HepG2 (cell line): ENCODE data around the gene MIER2. TPM values are rescaled to one million over a fixed set of nuclear protein-coding genes. Genes with fewer than 3 reads are reported as not detected.

Source experiments
- ATAC-seq: fragments of 200-7000 bp; cut with Tn5 transposase; 3 replicates; pipeline ENCODE4 v1.9.1; 2020; ENCODE audit warnings: mild to moderate bottlenecking, moderate library complexity
- BruUV-seq: library from RNA; stranded (reverse); fragments of 400-500 nt; replicated peaks from 2 replicates; lab custom pipeline; 2021; lab: Mats Ljungman, UMichigan
- CTCF ChIA-PET: fragments of 300-600 bp; formaldehyde crosslinking; extraction: SDS; loops from one replicate; lab custom pipeline; 2021; ENCODE audit warnings: low total read pairs, inconsistent platforms, low intra/inter-chr PET ratio; lab: Yijun Ruan, JAX
- POLR2A ChIA-PET: fragments of 350-600 bp; sonication (Branson Sonifier 250); formaldehyde crosslinking; loops from one replicate; lab custom pipeline; 2020; ENCODE audit warnings: antibody characterized with exemption, inconsistent platforms; lab: Yijun Ruan, JAX
- DNase-seq: peaks from one replicate; pipeline ENCODE4 v3.0.0-alpha.2; 2015; ENCODE audit warnings: low spot score
- FAIRE-seq: peaks from 3 replicates; lab custom pipeline; 2011; peaks lifted over from hg19 to GRCh38; lab: Jason Lieb, UNC
- H2AFZ ChIP-seq: one replicate; pipeline ENCODE4 v1.6.1; 2011; ENCODE audit warnings: low read length, inconsistent platforms
- H3K27ac ChIP-seq: fragments of 300-600 bp; 3 replicates; pipeline ENCODE4 v1.8.0; 2011; ENCODE audit warnings: mixed run types, mild to moderate bottlenecking, mixed read lengths, low read length, inconsistent platforms; ENCODE audit not compliant: insufficient read depth; ENCODE audit errors: extremely low read length
- H3K27me3 ChIP-seq, 2 experiments: fragments of 200-600 bp in 1 of 2; 2 replicates in 1 of 2; 3 replicates in 1 of 2; pipeline versions ENCODE4 v1.6.0 to v1.8.0; 2011; ENCODE audit warnings: low read length in 2 of 2, mild to moderate bottlenecking in 2 of 2, moderate library complexity in 2 of 2, inconsistent platforms in 1 of 2; ENCODE audit not compliant: insufficient read depth in 2 of 2, control insufficient read depth in 1 of 2
- H3K36me3 ChIP-seq, 2 experiments: fragments of 200-600 bp in 1 of 2; replicated peaks in 1 of 2; 2 replicates in 1 of 2; 3 replicates in 1 of 2; pipeline versions ENCODE4 v1.5.1 to v1.8.0; 2011; ENCODE audit warnings: low read length in 2 of 2, inconsistent platforms in 1 of 2; ENCODE audit not compliant: insufficient read depth in 2 of 2, control insufficient read depth in 1 of 2
- H3K4me1 ChIP-seq: 2 replicates; pipeline ENCODE4 v1.5.1; 2012; ENCODE audit warnings: low read length, inconsistent platforms; ENCODE audit not compliant: insufficient read depth
- H3K4me2 ChIP-seq: 2 replicates; pipeline ENCODE4 v1.6.0; 2011; ENCODE audit warnings: low read depth, low read length, inconsistent platforms
- H3K4me3 ChIP-seq, 3 experiments: fragments of 200-600 bp in 1 of 3; sonication (generic), shearing (Covaris generic) in 1 of 3; replicated peaks in 1 of 3; 2 replicates each; pipeline ENCODE4 v1.5.1; 2011 to 2016; ENCODE audit warnings: low read length in 3 of 3, inconsistent platforms in 2 of 3, low read depth in 2 of 3, mild to moderate bottlenecking in 2 of 3, control low read depth in 1 of 3, mixed read lengths in 1 of 3; ENCODE audit not compliant: insufficient read depth in 1 of 3
- H3K79me2 ChIP-seq: one replicate; pipeline ENCODE4 v1.6.1; 2011; ENCODE audit warnings: low read length, inconsistent platforms; ENCODE audit not compliant: insufficient read depth
- H3K9ac ChIP-seq: 2 replicates; pipeline ENCODE4 v1.6.0; 2011; ENCODE audit warnings: mild to moderate bottlenecking, low read depth, low read length, inconsistent platforms; ENCODE audit not compliant: insufficient read depth
- H3K9me3 ChIP-seq: 2 replicates; pipeline ENCODE4 v1.5.1; 2012; ENCODE audit warnings: mild to moderate bottlenecking, low read length
- H4K20me1 ChIP-seq: 2 replicates; pipeline ENCODE4 v1.6.0; 2011; ENCODE audit warnings: inconsistent platforms, mild to moderate bottlenecking, low read length, moderate library complexity; ENCODE audit not compliant: insufficient read depth
- ASH2L ChIP-seq: fragments of 300-600, 200-600 bp; sonication (generic); IDR thresholded peaks from 2 replicates; pipeline ENCODE4 v1.7.0; 2017; ENCODE audit warnings: low read depth, mild to moderate bottlenecking, moderate library complexity, mixed read lengths, low read length; ENCODE audit not compliant: insufficient read length
- FOSL1 ChIP-seq: sonication (generic); formaldehyde crosslinking; IDR thresholded peaks from 2 replicates; pipeline ENCODE4 v1.9.0; 2021; ENCODE audit warnings: missing genetic modification reagents, borderline replicate concordance
- HNRNPUL1 ChIP-seq: fragments of 200-400 bp; formaldehyde crosslinking; IDR thresholded peaks from 2 replicates; pipeline ENCODE4 v1.6.1; 2017; ENCODE audit warnings: low read depth, mild to moderate bottlenecking, low read length, moderate library complexity
- PLRG1 ChIP-seq: fragments of 450-650 bp; conservative IDR thresholded peaks from 2 replicates; pipeline ENCODE4 v1.6.1; 2016
- SSRP1 ChIP-seq: IDR thresholded peaks from 2 replicates; pipeline ENCODE4 v1.6.1; 2016; ENCODE audit warnings: control low read depth
- TCF7L2 ChIP-seq: IDR thresholded peaks from 2 replicates; pipeline ENCODE4 v1.6.1; 2011; ENCODE audit warnings: mild to moderate bottlenecking, low read depth, low read length, moderate library complexity
- ZNF446 ChIP-seq: sonication (generic); formaldehyde crosslinking; IDR thresholded peaks from 2 replicates; pipeline ENCODE4 v1.5.0; 2020; ENCODE audit warnings: mild to moderate bottlenecking, missing genetic modification reagents
- ZNF558 ChIP-seq: sonication (generic); formaldehyde crosslinking; IDR thresholded peaks from 2 replicates; pipeline ENCODE4 v1.9.0; 2022; ENCODE audit warnings: mild to moderate bottlenecking, missing genetic modification reagents, borderline replicate concordance
- WGBS: methylation state at CpG from one replicate; pipeline ENCODE4 v1.1.6; 2017; ENCODE audit warnings: low lambda C conversion rate; 5-methylcytosine and 5-hydroxymethylcytosine counted together
- in situ Hi-C: cut with HindIII; loops from 2 replicates; pipeline ENCODE4 v1.10.0; 2017; ENCODE audit warnings: low pct_unique_long_range_greater_than_20kb; ENCODE audit not compliant: extremely low pct_ligation_motif_present
- intact Hi-C: fragments of 100-400 bp; cut with micrococcal nuclease; formaldehyde crosslinking; loops from one replicate; pipeline ENCODE4 v1.10.0; 2022; ENCODE audit not compliant: unreplicated experiment
- polyA plus RNA-seq, 8 experiments: library from polyadenylated mRNA; depleted of rRNA in 3 of 8; stranded (reverse) in 7 of 8; unstranded in 1 of 8; fragments of >200 nt; fragmentation: Illumina TruSeq in 4 of 8; extraction: Trizol in 4 of 8; gene quantifications; 2 replicates each; pipeline versions ENCODE4 v1.2.1 to v1.2.3, GENCODE V29; 2011 to 2016; ENCODE audit warnings: low read depth in 4 of 8, missing spikeins in 1 of 8, mixed read lengths in 1 of 8; ENCODE audit not compliant: insufficient read depth in 1 of 8
- total RNA-seq, 5 experiments: library from RNA; depleted of rRNA; stranded (reverse); fragments of >200 nt; fragmentation: Illumina TruSeq; extraction: Trizol; gene quantifications; 2 replicates each; pipeline ENCODE4 v1.2.3, GENCODE V29; 2016; ENCODE audit warnings: low read depth in 1 of 5
- TF ChIP-seq, protein P1 (sequence below): sonication (generic); formaldehyde crosslinking; conservative IDR thresholded peaks from 2 replicates; pipeline ENCODE4 v1.4.0; 2020; ENCODE audit warnings: missing genetic modification reagents
- TF ChIP-seq, protein P2 (sequence below): sonication (generic); formaldehyde crosslinking; IDR thresholded peaks from 2 replicates; pipeline ENCODE4 v1.4.0; 2020; ENCODE audit warnings: missing genetic modification reagents
- TF ChIP-seq, protein P3 (sequence below): sonication (generic); formaldehyde crosslinking; IDR thresholded peaks from 2 replicates; pipeline ENCODE4 v1.4.0; 2020; ENCODE audit warnings: mild to moderate bottlenecking, low read depth, missing genetic modification reagents
- TF ChIP-seq, protein P4 (sequence below): sonication (generic); formaldehyde crosslinking; IDR thresholded peaks from 2 replicates; pipeline ENCODE4 v1.8.0; 2022; ENCODE audit warnings: low read depth, missing genetic modification reagents

The MIER2 gene
- total and polyA plus RNA-seq, 2 of the 13 experiments (the other 11 are each of a cell fraction or from before 2014, with no cell fraction given), result 9.6 to 25.7 TPM

DNA sequence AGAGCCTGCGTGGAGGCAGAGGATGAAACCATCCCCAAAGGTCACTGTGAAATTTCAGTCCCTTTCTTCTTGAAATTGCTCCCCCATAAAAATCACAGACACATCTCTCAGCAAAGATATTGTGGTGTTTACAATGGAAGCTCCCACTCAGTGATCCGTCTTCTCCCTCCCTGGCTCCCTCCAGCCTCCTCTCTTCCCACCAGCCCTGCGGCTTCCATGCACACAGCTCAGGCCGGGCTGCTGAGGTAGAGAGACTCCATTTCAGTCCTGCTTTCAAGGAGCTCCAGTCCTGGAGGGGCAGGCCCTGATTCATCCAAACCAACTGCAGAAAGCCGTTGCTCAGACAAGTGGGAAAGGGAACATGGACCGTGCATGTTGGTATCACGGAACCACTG lies 24.0 kb upstream of the MIER2 start:
- no peak for DNase-seq
- CTCF ChIA-PET, result no interaction called here
- no TSS peak for BruUV-seq
- Histone ChIP-seq H3K27ac (no peak overlapping the region), H3K4me1 (no peaks in the 10 kb centered on the region), H3K79me2 (no peaks in the 10 kb centered on the region), H3K9me3 (no peaks in the 10 kb centered on the region), H3K4me2 (no peak overlapping the region)
- intact Hi-C loops, result no loop called here
- no peak for FAIRE-seq
- no peak for TF ChIP-seq HNRNPUL1
- TF ChIP-seq, protein P1, sequence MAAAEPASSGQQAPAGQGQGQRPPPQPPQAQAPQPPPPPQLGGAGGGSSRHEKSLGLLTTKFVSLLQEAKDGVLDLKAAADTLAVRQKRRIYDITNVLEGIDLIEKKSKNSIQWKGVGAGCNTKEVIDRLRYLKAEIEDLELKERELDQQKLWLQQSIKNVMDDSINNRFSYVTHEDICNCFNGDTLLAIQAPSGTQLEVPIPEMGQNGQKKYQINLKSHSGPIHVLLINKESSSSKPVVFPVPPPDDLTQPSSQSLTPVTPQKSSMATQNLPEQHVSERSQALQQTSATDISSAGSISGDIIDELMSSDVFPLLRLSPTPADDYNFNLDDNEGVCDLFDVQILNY, result no peak
- TF ChIP-seq TCF7L2, result no peak
- no peak for TF ChIP-seq SSRP1 (CRISPR knock-in tag)
- no peak for TF ChIP-seq ZNF446
- no peak for TF ChIP-seq ASH2L
- TF ChIP-seq, protein P2, sequence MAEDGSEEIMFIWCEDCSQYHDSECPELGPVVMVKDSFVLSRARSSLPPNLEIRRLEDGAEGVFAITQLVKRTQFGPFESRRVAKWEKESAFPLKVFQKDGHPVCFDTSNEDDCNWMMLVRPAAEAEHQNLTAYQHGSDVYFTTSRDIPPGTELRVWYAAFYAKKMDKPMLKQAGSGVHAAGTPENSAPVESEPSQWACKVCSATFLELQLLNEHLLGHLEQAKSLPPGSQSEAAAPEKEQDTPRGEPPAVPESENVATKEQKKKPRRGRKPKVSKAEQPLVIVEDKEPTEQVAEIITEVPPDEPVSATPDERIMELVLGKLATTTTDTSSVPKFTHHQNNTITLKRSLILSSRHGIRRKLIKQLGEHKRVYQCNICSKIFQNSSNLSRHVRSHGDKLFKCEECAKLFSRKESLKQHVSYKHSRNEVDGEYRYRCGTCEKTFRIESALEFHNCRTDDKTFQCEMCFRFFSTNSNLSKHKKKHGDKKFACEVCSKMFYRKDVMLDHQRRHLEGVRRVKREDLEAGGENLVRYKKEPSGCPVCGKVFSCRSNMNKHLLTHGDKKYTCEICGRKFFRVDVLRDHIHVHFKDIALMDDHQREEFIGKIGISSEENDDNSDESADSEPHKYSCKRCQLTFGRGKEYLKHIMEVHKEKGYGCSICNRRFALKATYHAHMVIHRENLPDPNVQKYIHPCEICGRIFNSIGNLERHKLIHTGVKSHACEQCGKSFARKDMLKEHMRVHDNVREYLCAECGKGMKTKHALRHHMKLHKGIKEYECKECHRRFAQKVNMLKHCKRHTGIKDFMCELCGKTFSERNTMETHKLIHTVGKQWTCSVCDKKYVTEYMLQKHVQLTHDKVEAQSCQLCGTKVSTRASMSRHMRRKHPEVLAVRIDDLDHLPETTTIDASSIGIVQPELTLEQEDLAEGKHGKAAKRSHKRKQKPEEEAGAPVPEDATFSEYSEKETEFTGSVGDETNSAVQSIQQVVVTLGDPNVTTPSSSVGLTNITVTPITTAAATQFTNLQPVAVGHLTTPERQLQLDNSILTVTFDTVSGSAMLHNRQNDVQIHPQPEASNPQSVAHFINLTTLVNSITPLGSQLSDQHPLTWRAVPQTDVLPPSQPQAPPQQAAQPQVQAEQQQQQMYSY (CRISPR knock-in tag), result no peak
- no peak for TF ChIP-seq PLRG1
- TF ChIP-seq, protein P3, sequence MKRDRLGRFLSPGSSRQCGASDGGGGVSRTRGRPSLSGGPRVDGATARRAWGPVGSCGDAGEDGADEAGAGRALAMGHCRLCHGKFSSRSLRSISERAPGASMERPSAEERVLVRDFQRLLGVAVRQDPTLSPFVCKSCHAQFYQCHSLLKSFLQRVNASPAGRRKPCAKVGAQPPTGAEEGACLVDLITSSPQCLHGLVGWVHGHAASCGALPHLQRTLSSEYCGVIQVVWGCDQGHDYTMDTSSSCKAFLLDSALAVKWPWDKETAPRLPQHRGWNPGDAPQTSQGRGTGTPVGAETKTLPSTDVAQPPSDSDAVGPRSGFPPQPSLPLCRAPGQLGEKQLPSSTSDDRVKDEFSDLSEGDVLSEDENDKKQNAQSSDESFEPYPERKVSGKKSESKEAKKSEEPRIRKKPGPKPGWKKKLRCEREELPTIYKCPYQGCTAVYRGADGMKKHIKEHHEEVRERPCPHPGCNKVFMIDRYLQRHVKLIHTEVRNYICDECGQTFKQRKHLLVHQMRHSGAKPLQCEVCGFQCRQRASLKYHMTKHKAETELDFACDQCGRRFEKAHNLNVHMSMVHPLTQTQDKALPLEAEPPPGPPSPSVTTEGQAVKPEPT (CRISPR knock-in tag), result no peak
- TF ChIP-seq ZNF558 (CRISPR knock-in tag), result no peak
- no peak for TF ChIP-seq FOSL1
- TF ChIP-seq, protein P4, sequence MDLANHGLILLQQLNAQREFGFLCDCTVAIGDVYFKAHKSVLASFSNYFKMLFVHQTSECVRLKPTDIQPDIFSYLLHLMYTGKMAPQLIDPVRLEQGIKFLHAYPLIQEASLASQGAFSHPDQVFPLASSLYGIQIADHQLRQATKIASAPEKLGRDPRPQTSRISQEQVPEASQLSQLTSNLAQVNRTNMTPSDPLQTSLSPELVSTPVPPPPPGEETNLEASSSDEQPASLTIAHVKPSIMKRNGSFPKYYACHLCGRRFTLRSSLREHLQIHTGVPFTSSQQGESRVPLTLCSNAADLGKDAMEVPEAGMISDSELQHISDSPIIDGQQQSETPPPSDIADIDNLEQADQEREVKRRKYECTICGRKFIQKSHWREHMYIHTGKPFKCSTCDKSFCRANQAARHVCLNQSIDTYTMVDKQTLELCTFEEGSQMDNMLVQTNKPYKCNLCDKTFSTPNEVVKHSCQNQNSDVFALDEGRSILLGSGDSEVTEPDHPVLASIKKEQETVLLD, result no peak
- TF ChIP-seq, all 625 proteins: peak for 0
- H3K36me3 ChIP-seq, result no peaks in the 10 kb centered on the region
- H2AFZ ChIP-seq, result no peak overlapping the region
- H4K20me1 ChIP-seq, result no peaks in the 10 kb centered on the region
- in situ Hi-C loops, result no loop called here
- no peak overlapping the region for H3K9ac ChIP-seq
- POLR2A ChIA-PET, result no interaction called here
- 10% methylated on average over 7 of the region's 7 CpGs for WGBS
- H3K27me3 ChIP-seq, result peaks cover 12 to 76% of the 10 kb centered on the region in 2 experiments
- no peak overlapping the region for H3K4me3 ChIP-seq
- ATAC-seq, result no peak
